WTC11 (cell line): ENCODE measurements around the gene RIC8B. TPM values are rescaled to one million over a fixed set of nuclear protein-coding genes. Genes with fewer than 3 reads are reported as not detected.

ENCODE experiments used
- ATAC-seq: fragments of 200-7000 bp; cut with Tn5 transposase; 2 replicates; pipeline ENCODE4 v1.10.0; 2021; ENCODE audit warnings: mild to moderate bottlenecking, moderate library complexity
- CTCF ChIA-PET: fragments of 300-600 bp; sonication (Branson Sonifier 250); formaldehyde crosslinking; loops from one replicate; lab custom pipeline; 2021; ENCODE audit warnings: antibody characterized with exemption; lab: Charles Lee
- POLR2A ChIA-PET: fragments of 350-600 bp; sonication (Branson Sonifier 250); formaldehyde crosslinking; loops from one replicate; lab custom pipeline; 2021; ENCODE audit warnings: antibody characterized with exemption; lab: Charles Lee
- DNase-seq: peaks from one replicate; pipeline ENCODE4 v3.0.0; 2021; ENCODE audit warnings: low spot score
- H3K27ac Mint-ChIP-seq: 2 replicates; pipeline ENCODE4 v1.8.0; 2021; ENCODE audit warnings: mixed read lengths
- H3K27me3 Mint-ChIP-seq: 2 replicates; pipeline ENCODE4 v1.8.0; 2021; ENCODE audit warnings: low read depth, mild to moderate bottlenecking, moderate library complexity, mixed read lengths
- H3K36me3 Mint-ChIP-seq: 2 replicates; pipeline ENCODE4 v1.8.0; 2021; ENCODE audit warnings: mixed read lengths
- H3K4me1 Mint-ChIP-seq: 2 replicates; pipeline ENCODE4 v1.8.0; 2022; ENCODE audit warnings: mixed read lengths
- H3K4me3 Mint-ChIP-seq: 2 replicates; pipeline ENCODE4 v1.8.0; 2021; ENCODE audit warnings: mild to moderate bottlenecking, moderate library complexity, mixed read lengths
- H3K9me3 Mint-ChIP-seq: 2 replicates; pipeline ENCODE4 v1.8.0; 2021; ENCODE audit warnings: mixed read lengths
- CREB1 ChIP-seq: sonication (generic); formaldehyde crosslinking; IDR thresholded peaks from 2 replicates; pipeline ENCODE4 v1.8.0; 2023; ENCODE audit warnings: mild to moderate bottlenecking, missing genetic modification reagents
- EMX1 ChIP-seq: fragments of 250-450 bp; sonication (Bioruptor Pico); IDR thresholded peaks from 2 replicates; pipeline ENCODE4 v1.8.0; 2021; ENCODE audit warnings: mild to moderate bottlenecking
- FOXJ3 ChIP-seq: sonication (generic); formaldehyde crosslinking; IDR thresholded peaks from 2 replicates; pipeline ENCODE4 v1.9.0; 2021; ENCODE audit warnings: missing genetic modification reagents, mild to moderate bottlenecking, borderline replicate concordance
- JAZF1 ChIP-seq: fragments of 250-450 bp; sonication (Bioruptor Pico); IDR thresholded peaks from 2 replicates; pipeline ENCODE4 v1.9.0; 2021; ENCODE audit warnings: moderate library complexity, mild to moderate bottlenecking, inconsistent platforms
- KAT7 ChIP-seq: sonication (generic); formaldehyde crosslinking; IDR thresholded peaks from 2 replicates; pipeline ENCODE4 v1.8.1; 2023; ENCODE audit warnings: missing genetic modification reagents, mild to moderate bottlenecking, borderline replicate concordance
- MYBL2 ChIP-seq: sonication (generic); formaldehyde crosslinking; IDR thresholded peaks from 2 replicates; pipeline ENCODE4 v1.8.1; 2023; ENCODE audit warnings: mild to moderate bottlenecking, moderate library complexity, missing genetic modification reagents
- NFATC4 ChIP-seq: fragments of 250-450 bp; sonication (Bioruptor Pico); IDR thresholded peaks from 2 replicates; pipeline ENCODE4 v1.9.0; 2021; ENCODE audit warnings: mild to moderate bottlenecking
- NFYB ChIP-seq: sonication (generic); formaldehyde crosslinking; conservative IDR thresholded peaks from 2 replicates; pipeline ENCODE4 v1.8.0; 2022; ENCODE audit warnings: low read depth, missing genetic modification reagents
- NR1H2 ChIP-seq: sonication (generic); formaldehyde crosslinking; IDR thresholded peaks from 2 replicates; pipeline ENCODE4 v1.9.0; 2021; ENCODE audit warnings: mild to moderate bottlenecking, moderate library complexity, missing genetic modification reagents
- RELA ChIP-seq: sonication (generic); formaldehyde crosslinking; IDR thresholded peaks from 2 replicates; pipeline ENCODE4 v1.8.1; 2022; ENCODE audit warnings: missing genetic modification reagents, mild to moderate bottlenecking, borderline replicate concordance
- SMAD3 ChIP-seq: sonication (generic); formaldehyde crosslinking; IDR thresholded peaks from 2 replicates; pipeline ENCODE4 v1.8.0; 2022; ENCODE audit warnings: missing genetic modification reagents, mild to moderate bottlenecking, borderline replicate concordance
- ZNF219 ChIP-seq: sonication (generic); formaldehyde crosslinking; IDR thresholded peaks from 2 replicates; pipeline ENCODE4 v1.8.0; 2023; ENCODE audit warnings: missing genetic modification reagents, mild to moderate bottlenecking, borderline replicate concordance
- ZNF416 ChIP-seq: fragments of 250-450 bp; sonication (Bioruptor Pico); IDR thresholded peaks from 2 replicates; pipeline ENCODE4 v1.9.0; 2021; ENCODE audit warnings: mild to moderate bottlenecking, inconsistent platforms
- total RNA-seq: library from RNA; stranded (reverse); gene quantifications from 3 replicates; pipeline ENCODE4 v1.2.3, GENCODE V29; 2021
- TF ChIP-seq, protein P1 (sequence below): sonication (generic); formaldehyde crosslinking; IDR thresholded peaks from 2 replicates; pipeline ENCODE4 v1.8.0; 2022; ENCODE audit warnings: mild to moderate bottlenecking, missing genetic modification reagents
- TF ChIP-seq, protein P2 (sequence below): sonication (generic); formaldehyde crosslinking; IDR thresholded peaks from 2 replicates; pipeline ENCODE4 v1.8.1; 2022; ENCODE audit warnings: low read depth, mild to moderate bottlenecking, moderate library complexity, missing genetic modification reagents, borderline replicate concordance
- TF ChIP-seq, protein P3 (sequence below): sonication (generic); formaldehyde crosslinking; IDR thresholded peaks from 2 replicates; pipeline ENCODE4 v1.8.0; 2022; ENCODE audit warnings: missing genetic modification reagents
- TF ChIP-seq, protein P4 (sequence below): sonication (generic); formaldehyde crosslinking; IDR thresholded peaks from 2 replicates; pipeline ENCODE4 v1.8.1; 2023; ENCODE audit warnings: mild to moderate bottlenecking, missing genetic modification reagents, borderline replicate concordance
- TF ChIP-seq, protein P5 (sequence below): sonication (generic); formaldehyde crosslinking; IDR thresholded peaks from 2 replicates; pipeline ENCODE4 v1.8.1; 2023; ENCODE audit warnings: mild to moderate bottlenecking, moderate library complexity, missing genetic modification reagents
- TF ChIP-seq, protein P6 (sequence below): sonication (generic); formaldehyde crosslinking; IDR thresholded peaks from 2 replicates; pipeline ENCODE4 v1.8.0; 2022; ENCODE audit warnings: mild to moderate bottlenecking, missing genetic modification reagents

RIC8B gene
- total RNA-seq, 1 experiment from 2014 or later = 20.2 TPM

DNA sequence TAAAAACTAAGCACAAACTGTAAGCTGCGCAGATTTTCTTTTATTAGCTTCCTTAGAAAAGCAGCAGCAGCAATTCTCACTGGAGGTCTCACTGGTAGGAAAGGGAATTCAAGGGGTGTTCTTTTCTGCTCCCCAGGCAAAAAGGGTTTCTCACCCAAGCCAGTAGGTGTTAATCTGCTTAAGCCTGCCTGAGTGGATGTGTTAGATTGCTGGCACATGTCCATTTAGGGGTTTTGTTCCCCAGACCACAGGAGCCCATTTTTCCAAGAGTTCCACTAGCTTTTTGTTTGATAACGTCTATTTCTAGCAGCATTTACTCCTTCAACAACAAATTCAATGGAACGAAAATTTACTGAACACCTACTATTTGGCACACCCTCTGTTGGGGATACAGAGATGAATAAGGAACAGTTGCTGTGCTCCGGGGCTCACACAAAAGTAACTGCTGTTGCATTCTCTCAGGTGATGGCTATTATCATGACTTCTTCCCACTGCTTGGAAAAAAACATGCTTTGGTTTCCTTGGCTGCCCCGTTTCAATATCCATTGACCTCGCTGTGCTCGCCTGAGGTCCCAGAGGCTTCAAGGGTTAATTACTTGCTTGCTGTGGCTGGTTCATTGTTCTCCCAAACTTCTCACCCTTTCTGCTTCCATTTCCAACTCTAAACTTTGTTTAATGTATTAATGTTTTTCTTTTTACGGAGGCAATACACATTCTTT lies 31.1 kb upstream of the RIC8B start:
- POLR2A ChIA-PET = no interaction called here

More for the DNA sequence above, 31.1 kb upstream of the RIC8B start:
- Mint-ChIP-seq H3K4me3 (no peak overlapping the region), H3K27me3 (no peaks in the 10 kb centered on the region), H3K27ac (no peak overlapping the region), H3K4me1 (peaks cover 49% of the 10 kb centered on the region), H3K36me3 (no peaks in the 10 kb centered on the region), H3K9me3 (peaks cover 5% of the 10 kb centered on the region; the same call in 1 of the 2 replicates)
- ATAC-seq (peak; percentile 44), DNase-seq (no peak)
- TF ChIP-seq FOXJ3 (CRISPR knock-in tag) = no peak
- no peak for TF ChIP-seq MYBL2 (CRISPR knock-in tag)
- TF ChIP-seq, protein P1, sequence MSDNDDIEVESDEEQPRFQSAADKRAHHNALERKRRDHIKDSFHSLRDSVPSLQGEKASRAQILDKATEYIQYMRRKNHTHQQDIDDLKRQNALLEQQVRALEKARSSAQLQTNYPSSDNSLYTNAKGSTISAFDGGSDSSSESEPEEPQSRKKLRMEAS = no peak
- TF ChIP-seq, protein P2, sequence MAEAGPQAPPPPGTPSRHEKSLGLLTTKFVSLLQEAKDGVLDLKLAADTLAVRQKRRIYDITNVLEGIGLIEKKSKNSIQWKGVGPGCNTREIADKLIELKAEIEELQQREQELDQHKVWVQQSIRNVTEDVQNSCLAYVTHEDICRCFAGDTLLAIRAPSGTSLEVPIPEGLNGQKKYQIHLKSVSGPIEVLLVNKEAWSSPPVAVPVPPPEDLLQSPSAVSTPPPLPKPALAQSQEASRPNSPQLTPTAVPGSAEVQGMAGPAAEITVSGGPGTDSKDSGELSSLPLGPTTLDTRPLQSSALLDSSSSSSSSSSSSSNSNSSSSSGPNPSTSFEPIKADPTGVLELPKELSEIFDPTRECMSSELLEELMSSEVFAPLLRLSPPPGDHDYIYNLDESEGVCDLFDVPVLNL (CRISPR knock-in tag) = no peak
- TF ChIP-seq NFATC4 (CRISPR knock-in tag) = no peak
- no peak for TF ChIP-seq SMAD3 (CRISPR knock-in tag)
- no peak for TF ChIP-seq RELA (CRISPR knock-in tag)
- TF ChIP-seq, protein P3, sequence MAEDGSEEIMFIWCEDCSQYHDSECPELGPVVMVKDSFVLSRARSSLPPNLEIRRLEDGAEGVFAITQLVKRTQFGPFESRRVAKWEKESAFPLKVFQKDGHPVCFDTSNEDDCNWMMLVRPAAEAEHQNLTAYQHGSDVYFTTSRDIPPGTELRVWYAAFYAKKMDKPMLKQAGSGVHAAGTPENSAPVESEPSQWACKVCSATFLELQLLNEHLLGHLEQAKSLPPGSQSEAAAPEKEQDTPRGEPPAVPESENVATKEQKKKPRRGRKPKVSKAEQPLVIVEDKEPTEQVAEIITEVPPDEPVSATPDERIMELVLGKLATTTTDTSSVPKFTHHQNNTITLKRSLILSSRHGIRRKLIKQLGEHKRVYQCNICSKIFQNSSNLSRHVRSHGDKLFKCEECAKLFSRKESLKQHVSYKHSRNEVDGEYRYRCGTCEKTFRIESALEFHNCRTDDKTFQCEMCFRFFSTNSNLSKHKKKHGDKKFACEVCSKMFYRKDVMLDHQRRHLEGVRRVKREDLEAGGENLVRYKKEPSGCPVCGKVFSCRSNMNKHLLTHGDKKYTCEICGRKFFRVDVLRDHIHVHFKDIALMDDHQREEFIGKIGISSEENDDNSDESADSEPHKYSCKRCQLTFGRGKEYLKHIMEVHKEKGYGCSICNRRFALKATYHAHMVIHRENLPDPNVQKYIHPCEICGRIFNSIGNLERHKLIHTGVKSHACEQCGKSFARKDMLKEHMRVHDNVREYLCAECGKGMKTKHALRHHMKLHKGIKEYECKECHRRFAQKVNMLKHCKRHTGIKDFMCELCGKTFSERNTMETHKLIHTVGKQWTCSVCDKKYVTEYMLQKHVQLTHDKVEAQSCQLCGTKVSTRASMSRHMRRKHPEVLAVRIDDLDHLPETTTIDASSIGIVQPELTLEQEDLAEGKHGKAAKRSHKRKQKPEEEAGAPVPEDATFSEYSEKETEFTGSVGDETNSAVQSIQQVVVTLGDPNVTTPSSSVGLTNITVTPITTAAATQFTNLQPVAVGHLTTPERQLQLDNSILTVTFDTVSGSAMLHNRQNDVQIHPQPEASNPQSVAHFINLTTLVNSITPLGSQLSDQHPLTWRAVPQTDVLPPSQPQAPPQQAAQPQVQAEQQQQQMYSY = no peak
- TF ChIP-seq, protein P4, sequence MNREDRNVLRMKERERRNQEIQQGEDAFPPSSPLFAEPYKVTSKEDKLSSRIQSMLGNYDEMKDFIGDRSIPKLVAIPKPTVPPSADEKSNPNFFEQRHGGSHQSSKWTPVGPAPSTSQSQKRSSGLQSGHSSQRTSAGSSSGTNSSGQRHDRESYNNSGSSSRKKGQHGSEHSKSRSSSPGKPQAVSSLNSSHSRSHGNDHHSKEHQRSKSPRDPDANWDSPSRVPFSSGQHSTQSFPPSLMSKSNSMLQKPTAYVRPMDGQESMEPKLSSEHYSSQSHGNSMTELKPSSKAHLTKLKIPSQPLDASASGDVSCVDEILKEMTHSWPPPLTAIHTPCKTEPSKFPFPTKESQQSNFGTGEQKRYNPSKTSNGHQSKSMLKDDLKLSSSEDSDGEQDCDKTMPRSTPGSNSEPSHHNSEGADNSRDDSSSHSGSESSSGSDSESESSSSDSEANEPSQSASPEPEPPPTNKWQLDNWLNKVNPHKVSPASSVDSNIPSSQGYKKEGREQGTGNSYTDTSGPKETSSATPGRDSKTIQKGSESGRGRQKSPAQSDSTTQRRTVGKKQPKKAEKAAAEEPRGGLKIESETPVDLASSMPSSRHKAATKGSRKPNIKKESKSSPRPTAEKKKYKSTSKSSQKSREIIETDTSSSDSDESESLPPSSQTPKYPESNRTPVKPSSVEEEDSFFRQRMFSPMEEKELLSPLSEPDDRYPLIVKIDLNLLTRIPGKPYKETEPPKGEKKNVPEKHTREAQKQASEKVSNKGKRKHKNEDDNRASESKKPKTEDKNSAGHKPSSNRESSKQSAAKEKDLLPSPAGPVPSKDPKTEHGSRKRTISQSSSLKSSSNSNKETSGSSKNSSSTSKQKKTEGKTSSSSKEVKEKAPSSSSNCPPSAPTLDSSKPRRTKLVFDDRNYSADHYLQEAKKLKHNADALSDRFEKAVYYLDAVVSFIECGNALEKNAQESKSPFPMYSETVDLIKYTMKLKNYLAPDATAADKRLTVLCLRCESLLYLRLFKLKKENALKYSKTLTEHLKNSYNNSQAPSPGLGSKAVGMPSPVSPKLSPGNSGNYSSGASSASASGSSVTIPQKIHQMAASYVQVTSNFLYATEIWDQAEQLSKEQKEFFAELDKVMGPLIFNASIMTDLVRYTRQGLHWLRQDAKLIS (CRISPR knock-in tag) = no peak
- no peak for TF ChIP-seq EMX1 (CRISPR knock-in tag)
- no peak for TF ChIP-seq ZNF219
- TF ChIP-seq, protein P5, sequence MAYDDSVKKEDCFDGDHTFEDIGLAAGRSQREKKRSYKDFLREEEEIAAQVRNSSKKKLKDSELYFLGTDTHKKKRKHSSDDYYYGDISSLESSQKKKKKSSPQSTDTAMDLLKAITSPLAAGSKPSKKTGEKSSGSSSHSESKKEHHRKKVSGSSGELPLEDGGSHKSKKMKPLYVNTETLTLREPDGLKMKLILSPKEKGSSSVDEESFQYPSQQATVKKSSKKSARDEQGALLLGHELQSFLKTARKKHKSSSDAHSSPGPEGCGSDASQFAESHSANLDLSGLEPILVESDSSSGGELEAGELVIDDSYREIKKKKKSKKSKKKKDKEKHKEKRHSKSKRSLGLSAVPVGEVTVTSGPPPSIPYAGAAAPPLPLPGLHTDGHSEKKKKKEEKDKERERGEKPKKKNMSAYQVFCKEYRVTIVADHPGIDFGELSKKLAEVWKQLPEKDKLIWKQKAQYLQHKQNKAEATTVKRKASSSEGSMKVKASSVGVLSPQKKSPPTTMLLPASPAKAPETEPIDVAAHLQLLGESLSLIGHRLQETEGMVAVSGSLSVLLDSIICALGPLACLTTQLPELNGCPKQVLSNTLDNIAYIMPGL = no peak
- no peak for TF ChIP-seq NFYB (CRISPR knock-in tag)
- TF ChIP-seq JAZF1 (CRISPR knock-in tag) = no peak
- TF ChIP-seq, protein P6, sequence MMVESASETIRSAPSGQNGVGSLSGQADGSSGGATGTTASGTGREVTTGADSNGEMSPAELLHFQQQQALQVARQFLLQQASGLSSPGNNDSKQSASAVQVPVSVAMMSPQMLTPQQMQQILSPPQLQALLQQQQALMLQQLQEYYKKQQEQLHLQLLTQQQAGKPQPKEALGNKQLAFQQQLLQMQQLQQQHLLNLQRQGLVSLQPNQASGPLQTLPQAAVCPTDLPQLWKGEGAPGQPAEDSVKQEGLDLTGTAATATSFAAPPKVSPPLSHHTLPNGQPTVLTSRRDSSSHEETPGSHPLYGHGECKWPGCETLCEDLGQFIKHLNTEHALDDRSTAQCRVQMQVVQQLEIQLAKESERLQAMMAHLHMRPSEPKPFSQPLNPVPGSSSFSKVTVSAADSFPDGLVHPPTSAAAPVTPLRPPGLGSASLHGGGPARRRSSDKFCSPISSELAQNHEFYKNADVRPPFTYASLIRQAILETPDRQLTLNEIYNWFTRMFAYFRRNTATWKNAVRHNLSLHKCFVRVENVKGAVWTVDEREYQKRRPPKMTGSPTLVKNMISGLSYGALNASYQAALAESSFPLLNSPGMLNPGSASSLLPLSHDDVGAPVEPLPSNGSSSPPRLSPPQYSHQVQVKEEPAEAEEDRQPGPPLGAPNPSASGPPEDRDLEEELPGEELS (CRISPR knock-in tag) = no peak
- no peak for TF ChIP-seq NR1H2 (CRISPR knock-in tag)
- no peak for TF ChIP-seq KAT7
- no peak for TF ChIP-seq ZNF416 (CRISPR knock-in tag)
- no peak for TF ChIP-seq CREB1 (CRISPR knock-in tag)
- CTCF ChIA-PET = interaction anchor here (0.8 to 1.8 kb wide), 2 partner anchors 21 to 176 kb away, joined by 3 to 6 read pairs; no protein-coding TSS in a partner anchor
